ENCODE data around the gene FANCI. TPM values are rescaled to one million over a fixed set of nuclear protein-coding genes. Genes with fewer than 3 reads are reported as not detected.

FANCI gene
- total and polyA plus RNA-seq, 2 experiments from 2014 or later: 63.6 to 66.8 TPM

DNA sequence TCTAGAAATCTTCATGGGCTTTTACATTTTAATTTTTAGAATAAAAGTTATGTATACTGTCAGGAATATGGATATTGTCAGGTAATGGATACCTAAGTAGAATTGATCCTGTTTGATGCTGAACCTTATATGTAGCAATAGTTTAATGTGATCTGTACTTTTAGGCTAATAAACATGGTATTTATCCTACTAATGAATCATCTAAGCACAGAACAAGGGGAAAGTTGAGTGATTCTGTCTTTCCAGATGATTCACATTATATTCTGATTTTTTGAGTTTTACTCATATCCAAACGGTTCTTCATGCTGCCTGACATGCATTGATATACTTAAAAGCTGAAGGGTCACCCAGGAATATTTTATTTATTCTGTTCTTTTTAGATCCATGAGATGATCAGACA lies 34.5 kb downstream of the FANCI start (continued):
- TF ChIP-seq, protein P1, sequence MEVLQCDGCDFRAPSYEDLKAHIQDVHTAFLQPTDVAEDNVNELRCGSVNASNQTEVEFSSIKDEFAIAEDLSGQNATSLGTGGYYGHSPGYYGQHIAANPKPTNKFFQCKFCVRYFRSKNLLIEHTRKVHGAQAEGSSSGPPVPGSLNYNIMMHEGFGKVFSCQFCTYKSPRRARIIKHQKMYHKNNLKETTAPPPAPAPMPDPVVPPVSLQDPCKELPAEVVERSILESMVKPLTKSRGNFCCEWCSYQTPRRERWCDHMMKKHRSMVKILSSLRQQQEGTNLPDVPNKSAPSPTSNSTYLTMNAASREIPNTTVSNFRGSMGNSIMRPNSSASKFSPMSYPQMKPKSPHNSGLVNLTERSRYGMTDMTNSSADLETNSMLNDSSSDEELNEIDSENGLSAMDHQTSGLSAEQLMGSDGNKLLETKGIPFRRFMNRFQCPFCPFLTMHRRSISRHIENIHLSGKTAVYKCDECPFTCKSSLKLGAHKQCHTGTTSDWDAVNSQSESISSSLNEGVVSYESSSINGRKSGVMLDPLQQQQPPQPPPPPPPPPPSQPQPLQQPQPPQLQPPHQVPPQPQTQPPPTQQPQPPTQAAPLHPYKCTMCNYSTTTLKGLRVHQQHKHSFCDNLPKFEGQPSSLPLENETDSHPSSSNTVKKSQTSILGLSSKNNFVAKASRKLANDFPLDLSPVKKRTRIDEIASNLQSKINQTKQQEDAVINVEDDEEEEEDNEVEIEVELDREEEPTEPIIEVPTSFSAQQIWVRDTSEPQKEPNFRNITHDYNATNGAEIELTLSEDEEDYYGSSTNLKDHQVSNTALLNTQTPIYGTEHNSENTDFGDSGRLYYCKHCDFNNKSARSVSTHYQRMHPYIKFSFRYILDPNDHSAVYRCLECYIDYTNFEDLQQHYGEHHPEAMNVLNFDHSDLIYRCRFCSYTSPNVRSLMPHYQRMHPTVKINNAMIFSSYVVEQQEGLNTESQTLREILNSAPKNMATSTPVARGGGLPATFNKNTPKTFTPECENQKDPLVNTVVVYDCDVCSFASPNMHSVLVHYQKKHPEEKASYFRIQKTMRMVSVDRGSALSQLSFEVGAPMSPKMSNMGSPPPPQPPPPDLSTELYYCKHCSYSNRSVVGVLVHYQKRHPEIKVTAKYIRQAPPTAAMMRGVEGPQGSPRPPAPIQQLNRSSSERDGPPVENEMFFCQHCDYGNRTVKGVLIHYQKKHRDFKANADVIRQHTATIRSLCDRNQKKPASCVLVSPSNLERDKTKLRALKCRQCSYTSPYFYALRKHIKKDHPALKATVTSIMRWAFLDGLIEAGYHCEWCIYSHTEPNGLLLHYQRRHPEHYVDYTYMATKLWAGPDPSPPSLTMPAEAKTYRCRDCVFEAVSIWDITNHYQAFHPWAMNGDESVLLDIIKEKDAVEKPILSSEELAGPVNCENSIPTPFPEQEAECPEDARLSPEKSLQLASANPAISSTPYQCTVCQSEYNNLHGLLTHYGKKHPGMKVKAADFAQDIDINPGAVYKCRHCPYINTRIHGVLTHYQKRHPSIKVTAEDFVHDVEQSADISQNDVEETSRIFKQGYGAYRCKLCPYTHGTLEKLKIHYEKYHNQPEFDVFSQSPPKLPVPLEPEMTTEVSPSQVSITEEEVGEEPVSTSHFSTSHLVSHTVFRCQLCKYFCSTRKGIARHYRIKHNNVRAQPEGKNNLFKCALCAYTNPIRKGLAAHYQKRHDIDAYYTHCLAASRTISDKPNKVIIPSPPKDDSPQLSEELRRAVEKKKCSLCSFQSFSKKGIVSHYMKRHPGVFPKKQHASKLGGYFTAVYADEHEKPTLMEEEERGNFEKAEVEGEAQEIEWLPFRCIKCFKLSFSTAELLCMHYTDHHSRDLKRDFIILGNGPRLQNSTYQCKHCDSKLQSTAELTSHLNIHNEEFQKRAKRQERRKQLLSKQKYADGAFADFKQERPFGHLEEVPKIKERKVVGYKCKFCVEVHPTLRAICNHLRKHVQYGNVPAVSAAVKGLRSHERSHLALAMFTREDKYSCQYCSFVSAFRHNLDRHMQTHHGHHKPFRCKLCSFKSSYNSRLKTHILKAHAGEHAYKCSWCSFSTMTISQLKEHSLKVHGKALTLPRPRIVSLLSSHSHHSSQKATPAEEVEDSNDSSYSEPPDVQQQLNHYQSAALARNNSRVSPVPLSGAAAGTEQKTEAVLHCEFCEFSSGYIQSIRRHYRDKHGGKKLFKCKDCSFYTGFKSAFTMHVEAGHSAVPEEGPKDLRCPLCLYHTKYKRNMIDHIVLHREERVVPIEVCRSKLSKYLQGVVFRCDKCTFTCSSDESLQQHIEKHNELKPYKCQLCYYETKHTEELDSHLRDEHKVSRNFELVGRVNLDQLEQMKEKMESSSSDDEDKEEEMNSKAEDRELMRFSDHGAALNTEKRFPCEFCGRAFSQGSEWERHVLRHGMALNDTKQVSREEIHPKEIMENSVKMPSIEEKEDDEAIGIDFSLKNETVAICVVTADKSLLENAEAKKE (CRISPR knock-in tag; IDR thresholded peaks at IDR 0.05): no peak
- TF ChIP-seq JUNB (IDR thresholded peaks at IDR 0.05; ENCODE audit: unreplicated experiment): no peak
- TF ChIP-seq EZH2phosphoT487 (IDR thresholded peaks at IDR 0.05; ENCODE audit: unreplicated experiment): no peak
- TF ChIP-seq, protein P2, sequence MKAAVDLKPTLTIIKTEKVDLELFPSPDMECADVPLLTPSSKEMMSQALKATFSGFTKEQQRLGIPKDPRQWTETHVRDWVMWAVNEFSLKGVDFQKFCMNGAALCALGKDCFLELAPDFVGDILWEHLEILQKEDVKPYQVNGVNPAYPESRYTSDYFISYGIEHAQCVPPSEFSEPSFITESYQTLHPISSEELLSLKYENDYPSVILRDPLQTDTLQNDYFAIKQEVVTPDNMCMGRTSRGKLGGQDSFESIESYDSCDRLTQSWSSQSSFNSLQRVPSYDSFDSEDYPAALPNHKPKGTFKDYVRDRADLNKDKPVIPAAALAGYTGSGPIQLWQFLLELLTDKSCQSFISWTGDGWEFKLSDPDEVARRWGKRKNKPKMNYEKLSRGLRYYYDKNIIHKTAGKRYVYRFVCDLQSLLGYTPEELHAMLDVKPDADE (IDR thresholded peaks at IDR 0.05): no peak
- no peak for TF ChIP-seq ZNF114 (CRISPR knock-in tag; IDR thresholded peaks at IDR 0.05)
- no peak for TF ChIP-seq STAT1 (IDR thresholded peaks at IDR 0.05; ENCODE audit: unreplicated experiment)

DNA sequence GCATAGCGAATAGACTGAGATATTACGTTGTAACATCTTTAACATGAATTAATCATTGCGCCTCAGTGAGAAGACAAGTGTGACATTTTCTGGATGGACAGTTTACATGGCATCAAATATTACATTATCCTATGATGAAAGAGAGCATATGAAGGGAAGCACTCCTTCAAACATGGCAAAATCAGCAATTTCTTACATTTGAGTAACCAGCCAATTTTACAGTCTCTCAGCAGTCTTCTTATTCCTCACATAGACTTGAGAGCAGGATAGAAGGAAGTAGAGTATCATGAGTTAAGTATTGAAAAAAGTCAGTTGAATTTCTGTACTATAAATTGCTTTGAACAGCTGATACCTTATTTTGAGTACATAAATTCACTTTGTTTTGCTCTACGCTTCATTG lies 38.9 kb downstream of the FANCI start:
- H3K27me3 ChIP-seq (ENCODE audit: insufficient read depth): no peaks in the 10 kb centered on the region
- no peaks in the 10 kb centered on the region for H3K9me2 ChIP-seq (ENCODE audit: insufficient read depth)
- H3K27ac ChIP-seq (ENCODE audit: low read depth): no peak overlapping the region
- H4K20me1 ChIP-seq (replicated peaks; ENCODE audit: insufficient read depth): peaks cover 1% of the 10 kb centered on the region
- H3K9me3 Mint-ChIP-seq: no peaks in the 10 kb centered on the region
- ATAC-seq (no peak), DNase-seq (ENCODE audit: low spot score) (no peak)
- no peaks in the 10 kb centered on the region for H3K79me2 ChIP-seq (replicated peaks; ENCODE audit: insufficient read depth)
- H3K4me2 ChIP-seq: no peak overlapping the region
- H3K4me1 Mint-ChIP-seq: no peaks in the 10 kb centered on the region
- peaks cover 68% of the 10 kb centered on the region; the same call in 1 of the 2 replicates for H3K36me3 ChIP-seq (ENCODE audit: insufficient read depth)
- H2AFZ ChIP-seq: no peak overlapping the region
- H3F3A ChIP-seq (replicated peaks; ENCODE audit: low read depth): no peaks in the 10 kb centered on the region
- H3K36me3 Mint-ChIP-seq (ENCODE audit: low read depth): peaks cover 71% of the 10 kb centered on the region
- no peak overlapping the region for H3K27ac Mint-ChIP-seq
- H3K27me3 Mint-ChIP-seq (ENCODE audit: insufficient read depth, low read depth, poor library complexity): no peaks in the 10 kb centered on the region
- H3K4me3 ChIP-seq: no peak overlapping the region
- H3K4me1 ChIP-seq (ENCODE audit: insufficient read depth): no peaks in the 10 kb centered on the region
- H3K4me3 Mint-ChIP-seq: no peak overlapping the region
- TF ChIP-seq NANOG (IDR thresholded peaks at IDR 0.05; ENCODE audit: borderline replicate concordance) (no peak), JUNB (IDR thresholded peaks at IDR 0.05; ENCODE audit: unreplicated experiment) (no peak), POLR2AphosphoS5 (IDR thresholded peaks at IDR 0.05; ENCODE audit: low read depth) (no peak)
- TF ChIP-seq, protein P3, sequence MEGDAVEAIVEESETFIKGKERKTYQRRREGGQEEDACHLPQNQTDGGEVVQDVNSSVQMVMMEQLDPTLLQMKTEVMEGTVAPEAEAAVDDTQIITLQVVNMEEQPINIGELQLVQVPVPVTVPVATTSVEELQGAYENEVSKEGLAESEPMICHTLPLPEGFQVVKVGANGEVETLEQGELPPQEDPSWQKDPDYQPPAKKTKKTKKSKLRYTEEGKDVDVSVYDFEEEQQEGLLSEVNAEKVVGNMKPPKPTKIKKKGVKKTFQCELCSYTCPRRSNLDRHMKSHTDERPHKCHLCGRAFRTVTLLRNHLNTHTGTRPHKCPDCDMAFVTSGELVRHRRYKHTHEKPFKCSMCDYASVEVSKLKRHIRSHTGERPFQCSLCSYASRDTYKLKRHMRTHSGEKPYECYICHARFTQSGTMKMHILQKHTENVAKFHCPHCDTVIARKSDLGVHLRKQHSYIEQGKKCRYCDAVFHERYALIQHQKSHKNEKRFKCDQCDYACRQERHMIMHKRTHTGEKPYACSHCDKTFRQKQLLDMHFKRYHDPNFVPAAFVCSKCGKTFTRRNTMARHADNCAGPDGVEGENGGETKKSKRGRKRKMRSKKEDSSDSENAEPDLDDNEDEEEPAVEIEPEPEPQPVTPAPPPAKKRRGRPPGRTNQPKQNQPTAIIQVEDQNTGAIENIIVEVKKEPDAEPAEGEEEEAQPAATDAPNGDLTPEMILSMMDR (conservative IDR thresholded peaks at IDR 0.05; ENCODE audit: low read depth in 2 of 2): no peak

Measured in GM23338 (cell line).